HEK293 (cell line): ENCODE results near the gene EBI3.

Experiments
- CTCF ChIA-PET: fragments of 350-600 bp; formaldehyde crosslinking; extraction: SDS; loops from one replicate; lab custom pipeline; 2021; ENCODE audit warnings: antibody characterized with exemption; lab: Yijun Ruan, JAX
- POLR2A ChIA-PET: fragments of 300-600 bp; formaldehyde crosslinking; extraction: SDS; loops from one replicate; lab custom pipeline; 2020; ENCODE audit warnings: antibody characterized with exemption, inconsistent platforms; lab: Yijun Ruan, JAX
- H3K27ac ChIP-seq: fragments of 200-500 bp; sonication (Bioruptor generic); 2 replicates; pipeline ENCODE4 v1.5.1; 2014; ENCODE audit warnings: low read depth, low read length, control low read depth, inconsistent platforms; ENCODE audit errors: extremely low read depth
- H3K36me3 ChIP-seq, 2 experiments: fragments of 200-500 bp in 1 of 2; sonication (Bioruptor generic) in 1 of 2; 1 replicate in 1 of 2; 2 replicates in 1 of 2; pipeline ENCODE4 v1.5.1; 2014 to 2017; ENCODE audit warnings: inconsistent platforms in 2 of 2, low read length in 2 of 2; ENCODE audit not compliant: control insufficient read depth in 2 of 2, insufficient read depth in 1 of 2
- H3K4me1 ChIP-seq: fragments of 200-500 bp; sonication (Bioruptor generic); 2 replicates; pipeline ENCODE4 v1.5.1; 2014; ENCODE audit warnings: mild to moderate bottlenecking, low read length, inconsistent platforms; ENCODE audit not compliant: control insufficient read depth, insufficient read depth
- H3K4me3 ChIP-seq: 2 replicates; pipeline ENCODE4 v1.5.1; 2011; ENCODE audit warnings: low read depth, mild to moderate bottlenecking, control low read depth, low read length, moderate library complexity
- H3K9me3 ChIP-seq: fragments of 200-500 bp; sonication (Bioruptor generic); 2 replicates; pipeline ENCODE4 v1.5.1; 2014; ENCODE audit warnings: low read depth, low read length, inconsistent platforms; ENCODE audit not compliant: control insufficient read depth, insufficient read depth
- CTCF ChIP-seq: fragments of 450-650 bp; formaldehyde crosslinking; IDR thresholded peaks from 2 replicates; pipeline ENCODE4 v1.5.1; 2016; ENCODE audit warnings: missing biosample characterization, missing genetic modification characterization
- OSR2 ChIP-seq: fragments of 450-650 bp; formaldehyde crosslinking; IDR thresholded peaks from 2 replicates; pipeline ENCODE4 v1.5.1; 2016; ENCODE audit warnings: missing biosample characterization, missing genetic modification characterization
- PRDM1 ChIP-seq: fragments of 450-650 bp; formaldehyde crosslinking; IDR thresholded peaks from 2 replicates; pipeline ENCODE4; 2016; ENCODE audit warnings: missing biosample characterization, missing genetic modification characterization
- RBAK ChIP-seq: fragments of 450-650 bp; formaldehyde crosslinking; IDR thresholded peaks from 2 replicates; pipeline ENCODE4 v1.5.1; 2016; ENCODE audit warnings: missing biosample characterization, missing genetic modification characterization
- REPIN1 ChIP-seq: fragments of 450-650 bp; formaldehyde crosslinking; IDR thresholded peaks from 2 replicates; pipeline ENCODE4 v1.5.1; 2017; ENCODE audit warnings: missing biosample characterization, missing genetic modification characterization, low read depth
- ZBTB21 ChIP-seq: fragments of 450-650 bp; formaldehyde crosslinking; IDR thresholded peaks from 2 replicates; pipeline ENCODE4 v1.5.1; 2017; ENCODE audit warnings: missing biosample characterization, missing genetic modification characterization
- ZNF10 ChIP-seq: fragments of 450-650 bp; formaldehyde crosslinking; IDR thresholded peaks from 2 replicates; pipeline ENCODE4 v1.5.1; 2017; ENCODE audit warnings: missing biosample characterization, missing genetic modification characterization
- ZNF121 ChIP-seq: fragments of 450-650 bp; formaldehyde crosslinking; IDR thresholded peaks from 2 replicates; pipeline ENCODE4 v1.5.1; 2016; ENCODE audit warnings: missing biosample characterization, missing genetic modification characterization
- ZNF132 ChIP-seq: fragments of 450-650 bp; formaldehyde crosslinking; IDR thresholded peaks from 2 replicates; pipeline ENCODE4 v1.5.1; 2017; ENCODE audit warnings: missing biosample characterization, missing genetic modification characterization, borderline replicate concordance
- ZNF157 ChIP-seq: fragments of 450-650 bp; formaldehyde crosslinking; IDR thresholded peaks from 2 replicates; pipeline ENCODE4 v1.5.1; 2016; ENCODE audit warnings: missing biosample characterization, missing genetic modification characterization
- ZNF16 ChIP-seq: fragments of 450-650 bp; formaldehyde crosslinking; IDR thresholded peaks from 2 replicates; pipeline ENCODE4 v1.5.1; 2016; ENCODE audit warnings: low read depth, missing biosample characterization, missing genetic modification characterization
- ZNF2 ChIP-seq: fragments of 450-650 bp; formaldehyde crosslinking; IDR thresholded peaks from 2 replicates; pipeline ENCODE4 v1.5.1; 2016; ENCODE audit warnings: missing biosample characterization, missing genetic modification characterization
- ZNF391 ChIP-seq: fragments of 450-650 bp; formaldehyde crosslinking; IDR thresholded peaks from 2 replicates; pipeline ENCODE4 v1.5.1; 2016; ENCODE audit warnings: low read depth, missing biosample characterization, missing genetic modification characterization, borderline replicate concordance
- ZNF394 ChIP-seq: fragments of 450-650 bp; formaldehyde crosslinking; IDR thresholded peaks from 2 replicates; pipeline ENCODE4 v1.5.1; 2016; ENCODE audit warnings: missing biosample characterization, missing genetic modification characterization, mild to moderate bottlenecking, moderate library complexity, borderline replicate concordance
- ZNF433 ChIP-seq: fragments of 450-650 bp; formaldehyde crosslinking; IDR thresholded peaks from 2 replicates; pipeline ENCODE4 v1.5.1; 2016; ENCODE audit warnings: missing biosample characterization, missing genetic modification characterization, low read depth
- ZNF488 ChIP-seq: fragments of 450-650 bp; formaldehyde crosslinking; IDR thresholded peaks from 2 replicates; pipeline ENCODE4 v1.5.1; 2016; ENCODE audit warnings: missing biosample characterization, missing genetic modification characterization
- ZNF529 ChIP-seq: fragments of 450-650 bp; formaldehyde crosslinking; IDR thresholded peaks from 2 replicates; pipeline ENCODE4 v1.5.1; 2017; ENCODE audit warnings: missing genetic modification characterization, missing biosample characterization; ENCODE audit not compliant: insufficient replicate concordance
- ZNF548 ChIP-seq: fragments of 450-650 bp; formaldehyde crosslinking; IDR thresholded peaks from 2 replicates; pipeline ENCODE4 v1.5.1; 2016; ENCODE audit warnings: missing biosample characterization, missing genetic modification characterization
- ZNF561 ChIP-seq: fragments of 450-650 bp; IDR thresholded peaks from 2 replicates; pipeline ENCODE4 v1.5.1; 2018; ENCODE audit warnings: missing biosample characterization, missing genetic modification characterization, borderline replicate concordance
- ZNF600 ChIP-seq: fragments of 450-650 bp; formaldehyde crosslinking; IDR thresholded peaks from 2 replicates; pipeline ENCODE4 v1.5.1; 2016; ENCODE audit warnings: missing biosample characterization, missing genetic modification characterization
- TF ChIP-seq, protein P1 (sequence below): fragments of 450-650 bp; formaldehyde crosslinking; IDR thresholded peaks from 2 replicates; pipeline ENCODE4 v1.5.1; 2017; ENCODE audit warnings: missing biosample characterization, mild to moderate bottlenecking, missing genetic modification characterization, moderate library complexity
- TF ChIP-seq, protein P2 (sequence below): fragments of 450-650 bp; formaldehyde crosslinking; IDR thresholded peaks from 2 replicates; pipeline ENCODE4 v1.5.1; 2016; ENCODE audit warnings: missing biosample characterization, missing genetic modification characterization

Gene EBI3

GRCh38 chr19:4200940-4201542 is 28.3 kb upstream of the EBI3 start:
- CTCF ChIA-PET, result interaction anchor here (0.7 to 2.8 kb wide), 8 partner anchors 8 to 379 kb away, joined by 4 to 20 read pairs (median 4); partner anchors contain the start of gene EEF2
- TF ChIP-seq ZNF433 (no peak), ZNF394 (tag by site-specific recombination) (peak; percentile 100)
- TF ChIP-seq, all 188 proteins: peak for 1
- Histone ChIP-seq H3K4me1 (no peaks in the 10 kb centered on the region), H3K9me3 (no peaks in the 10 kb centered on the region), H3K27ac (no peak overlapping the region), H3K4me3 (no peak overlapping the region), H3K36me3 (no peaks in the 10 kb centered on the region)
- POLR2A ChIA-PET, result interaction anchor here (1.8 kb wide), 1 partner anchor 215 kb away, joined by 5 read pairs; the partner anchor contains the start of gene EEF2

DNA sequence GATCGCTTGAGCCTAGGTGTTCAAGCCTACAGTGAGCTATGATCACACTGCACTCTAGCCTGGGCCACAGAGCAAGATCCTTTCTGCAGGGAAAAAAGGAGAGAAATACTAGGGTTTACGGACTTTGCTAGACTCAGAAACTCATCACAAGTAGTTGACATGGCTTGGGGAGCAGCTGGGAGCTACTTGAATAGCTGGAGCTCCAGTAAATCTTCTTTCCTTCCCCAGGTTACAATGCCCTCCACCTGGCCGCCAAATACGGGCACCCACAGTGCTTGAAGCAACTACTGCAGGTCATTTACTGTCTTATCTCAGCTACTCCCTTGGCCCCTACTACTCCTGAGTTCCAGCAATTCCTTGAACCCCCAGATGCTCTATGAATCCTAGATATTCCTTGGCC is 27.5 kb upstream of the EBI3 start:
- H3K9me3 ChIP-seq, result no peaks in the 10 kb centered on the region
- no peak for TF ChIP-seq ZNF132 (tag by site-specific recombination)
- TF ChIP-seq RBAK (tag by site-specific recombination), result no peak
- TF ChIP-seq ZBTB21 (tag by site-specific recombination), result no peak
- no peak for TF ChIP-seq ZNF548 (tag by site-specific recombination)
- no peak for TF ChIP-seq ZNF10 (tag by site-specific recombination)
- TF ChIP-seq, all 188 proteins: peak for 0
- H3K36me3 ChIP-seq, result no peaks in the 10 kb centered on the region
- POLR2A ChIA-PET, result interaction anchor here (0.6 to 1.8 kb wide), 2 partner anchors 216 to 396 kb away, joined by 5 to 6 read pairs; partner anchors contain the start of gene EEF2
- CTCF ChIA-PET, result interaction anchor here (0.6 to 2.8 kb wide), 10 partner anchors 9 to 750 kb away, joined by 3 to 20 read pairs (median 4); partner anchors contain the start of gene EEF2
- no peaks in the 10 kb centered on the region for H3K4me1 ChIP-seq
- no peak overlapping the region for H3K27ac ChIP-seq
- H3K4me3 ChIP-seq, result no peak overlapping the region

DNA sequence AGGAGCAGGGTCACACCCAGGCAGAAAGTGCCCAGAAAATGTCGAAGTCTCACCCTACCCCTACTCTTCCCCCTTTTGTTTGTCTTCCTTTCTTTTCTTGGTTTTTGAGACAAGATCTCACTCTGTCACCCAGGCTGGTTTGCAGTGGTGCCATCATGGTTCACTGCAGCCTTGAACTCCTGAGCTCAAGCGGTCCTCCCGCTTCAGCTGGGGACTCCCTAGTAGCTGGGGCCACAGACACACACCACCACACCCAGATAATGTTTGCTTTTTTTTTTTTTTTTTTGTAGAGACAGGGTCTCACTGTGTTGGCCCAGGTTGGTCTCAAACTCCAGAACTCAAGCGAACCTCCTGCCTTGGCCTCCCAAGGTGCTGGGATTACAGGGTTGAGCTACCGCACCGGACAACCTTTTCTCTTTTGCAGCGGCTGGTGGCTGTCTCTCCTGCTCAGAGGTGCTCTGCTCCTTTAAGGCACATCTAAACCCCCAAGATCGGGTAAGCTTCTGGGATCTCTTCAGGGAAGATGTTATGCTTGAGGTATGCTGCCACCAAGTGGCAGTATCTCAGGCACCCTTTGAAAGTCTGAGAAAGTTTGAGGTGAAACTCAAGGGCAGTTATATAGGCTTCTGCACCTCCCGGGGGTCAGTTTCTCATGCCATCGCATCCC is 22.4 kb upstream of the EBI3 start:
- no peaks in the 10 kb centered on the region for H3K4me1 ChIP-seq
- POLR2A ChIA-PET, result no interaction called here
- no peak overlapping the region for H3K4me3 ChIP-seq
- CTCF ChIA-PET, result interaction anchor here (0.6 to 1.0 kb wide), 11 partner anchors 8 to 424 kb away, joined by 3 to 4 read pairs (median 3); no protein-coding TSS in a partner anchor
- no peaks in the 10 kb centered on the region for H3K9me3 ChIP-seq
- no peak overlapping the region for H3K27ac ChIP-seq
- TF ChIP-seq ZNF16 (tag by site-specific recombination) (no peak), ZNF488 (tag by site-specific recombination) (no peak), OSR2 (tag by site-specific recombination) (no peak), ZNF561 (tag by site-specific recombination) (no peak), ZNF157 (no peak), ZNF2 (tag by site-specific recombination) (no peak), ZNF600 (tag by site-specific recombination) (no peak), ZNF391 (tag by site-specific recombination) (peak; percentile 100), ZNF121 (tag by site-specific recombination) (peak; percentile 32; the same call in 1 of the 2 replicates), ZNF529 (tag by site-specific recombination) (no peak), REPIN1 (tag by site-specific recombination) (no peak), CTCF (0 out of 2 replicates have a peak, but pooled peaks have one; percentile 29), PRDM1 (tag by site-specific recombination) (peak; percentile 30; the same call in 1 of the 2 replicates)
- TF ChIP-seq, protein P1, sequence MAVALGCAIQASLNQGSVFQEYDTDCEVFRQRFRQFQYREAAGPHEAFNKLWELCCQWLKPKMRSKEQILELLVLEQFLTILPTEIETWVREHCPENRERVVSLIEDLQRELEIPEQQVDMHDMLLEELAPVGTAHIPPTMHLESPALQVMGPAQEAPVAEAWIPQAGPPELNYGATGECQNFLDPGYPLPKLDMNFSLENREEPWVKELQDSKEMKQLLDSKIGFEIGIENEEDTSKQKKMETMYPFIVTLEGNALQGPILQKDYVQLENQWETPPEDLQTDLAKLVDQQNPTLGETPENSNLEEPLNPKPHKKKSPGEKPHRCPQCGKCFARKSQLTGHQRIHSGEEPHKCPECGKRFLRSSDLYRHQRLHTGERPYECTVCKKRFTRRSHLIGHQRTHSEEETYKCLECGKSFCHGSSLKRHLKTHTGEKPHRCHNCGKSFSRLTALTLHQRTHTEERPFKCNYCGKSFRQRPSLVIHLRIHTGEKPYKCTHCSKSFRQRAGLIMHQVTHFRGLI (tag by site-specific recombination), result no peak
- TF ChIP-seq, protein P2, sequence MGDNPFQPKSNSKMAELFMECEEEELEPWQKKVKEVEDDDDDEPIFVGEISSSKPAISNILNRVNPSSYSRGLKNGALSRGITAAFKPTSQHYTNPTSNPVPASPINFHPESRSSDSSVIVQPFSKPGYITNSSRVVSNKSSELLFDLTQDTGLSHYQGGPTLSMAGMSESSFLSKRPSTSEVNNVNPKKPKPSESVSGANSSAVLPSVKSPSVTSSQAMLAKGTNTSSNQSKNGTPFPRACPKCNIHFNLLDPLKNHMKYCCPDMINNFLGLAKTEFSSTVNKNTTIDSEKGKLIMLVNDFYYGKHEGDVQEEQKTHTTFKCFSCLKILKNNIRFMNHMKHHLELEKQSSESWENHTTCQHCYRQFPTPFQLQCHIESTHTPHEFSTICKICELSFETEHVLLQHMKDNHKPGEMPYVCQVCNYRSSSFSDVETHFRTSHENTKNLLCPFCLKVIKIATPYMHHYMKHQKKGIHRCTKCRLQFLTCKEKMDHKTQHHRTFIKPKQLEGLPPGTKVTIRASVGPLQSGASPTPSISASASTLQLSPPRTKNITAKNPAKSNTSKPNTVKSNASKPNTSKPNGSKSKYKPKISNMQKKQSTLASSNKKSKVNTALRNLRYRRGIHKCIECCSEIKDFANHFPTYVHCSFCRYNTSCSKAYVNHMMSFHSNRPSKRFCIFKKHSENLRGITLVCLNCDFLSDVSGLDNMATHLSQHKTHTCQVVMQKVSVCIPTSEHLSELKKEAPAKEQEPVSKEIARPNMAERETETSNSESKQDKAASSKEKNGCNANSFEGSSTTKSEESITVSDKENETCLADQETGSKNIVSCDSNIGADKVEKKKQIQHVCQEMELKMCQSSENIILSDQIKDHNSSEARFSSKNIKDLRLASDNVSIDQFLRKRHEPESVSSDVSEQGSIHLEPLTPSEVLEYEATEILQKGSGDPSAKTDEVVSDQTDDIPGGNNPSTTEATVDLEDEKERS (tag by site-specific recombination), result 0 out of 2 replicates have a peak, but pooled peaks have one; percentile 33
- TF ChIP-seq, all 188 proteins: peak for 5
- H3K36me3 ChIP-seq, result no peaks in the 10 kb centered on the region
